ENCODE measurements around the gene SIGLEC1.

Gene SIGLEC1

DNA sequence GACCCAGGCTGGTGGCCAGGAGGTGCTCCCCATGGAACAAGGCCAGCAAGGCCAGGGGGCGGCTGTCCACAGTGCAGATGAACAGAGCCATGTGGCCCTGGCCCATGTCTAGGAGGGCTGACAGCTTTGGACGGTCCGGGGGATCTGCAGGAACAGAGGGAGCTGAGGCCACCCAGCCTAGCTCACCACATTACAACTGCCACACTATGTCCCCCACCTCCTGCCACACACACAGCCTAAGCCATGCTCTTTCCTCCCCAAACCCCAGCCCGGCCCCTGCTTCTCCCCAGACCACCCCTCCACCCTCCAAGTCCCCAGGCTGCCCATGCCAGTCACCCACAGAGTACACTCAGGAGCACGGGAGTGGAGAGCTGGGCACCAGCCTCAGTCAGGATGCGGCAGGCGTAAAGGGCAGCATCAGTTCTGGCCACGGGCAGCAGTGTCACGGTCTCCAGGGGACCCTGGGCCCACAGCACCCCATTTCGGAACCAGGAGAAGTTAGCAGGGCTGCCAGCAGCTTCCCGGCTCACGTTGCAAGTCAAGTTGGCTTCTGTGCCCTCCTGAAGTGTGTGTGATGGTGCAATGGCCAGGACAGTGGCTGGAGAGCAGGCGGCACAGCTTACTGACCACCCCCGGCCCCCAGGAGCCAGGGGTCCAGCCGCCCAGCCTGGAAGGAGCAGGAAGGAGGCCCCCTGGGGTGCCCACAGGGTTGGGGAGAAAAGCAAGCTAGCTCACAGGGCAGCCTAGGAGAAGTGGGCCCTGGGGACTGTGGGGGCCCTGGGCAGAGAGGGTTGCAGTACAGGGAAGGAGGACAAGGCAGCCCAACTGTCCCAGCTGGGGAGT is 15.4 kb downstream of the SIGLEC1 start:
- Histone ChIP-seq H3K4me2 (no peak overlapping the region), H3K27ac (no peak overlapping the region), H3K9me3 (replicated peaks in 1 of 11) (peaks cover 0 to 16% (median 3%) of the 10 kb centered on the region in 11 experiments; a peak in 6 of 22 replicates), H3K36me3 (peaks cover 0 to 100% (median 0%) of the 10 kb centered on the region in 11 experiments; a peak in 4 of 22 replicates), H3K9ac (no peak overlapping the region), H3K4me3 (no peak overlapping the region), H3K27me3 (no peaks in the 10 kb centered on the region), H3K4me1 (no peaks in the 10 kb centered on the region), H4K20me1 (peaks cover 0 to 97% (median 0%) of the 10 kb centered on the region in 11 experiments; a peak in 8 of 22 replicates)
- no peak for TF ChIP-seq Cebpa-rat (IDR thresholded peaks at IDR 0.05)

DNA sequence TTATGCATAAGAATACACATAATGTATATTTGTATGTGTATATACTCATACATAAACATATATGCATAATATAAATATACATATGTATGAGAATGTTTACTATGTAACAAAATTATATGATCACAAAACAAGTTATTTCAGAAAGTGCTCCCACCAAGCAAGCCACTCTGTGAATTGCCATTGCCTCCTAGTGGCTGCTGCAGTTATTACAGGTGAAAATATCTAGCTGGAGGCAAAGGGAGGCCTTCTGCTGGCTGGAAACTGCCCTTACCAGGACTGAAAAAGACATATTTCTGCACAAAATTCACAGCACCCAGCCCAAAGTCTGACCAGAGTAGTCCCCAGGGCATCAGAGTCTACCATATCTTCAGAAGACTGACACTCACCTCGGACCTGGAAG is 16.2 kb downstream of the SIGLEC1 start:
- H3K27me3 ChIP-seq = no peaks in the 10 kb centered on the region
- no peak for TF ChIP-seq Cebpa-rat (IDR thresholded peaks at IDR 0.05)
- H3K9me3 ChIP-seq (replicated peaks in 1 of 11) = peaks cover 0 to 16% (median 3%) of the 10 kb centered on the region in 11 experiments; a peak in 6 of 22 replicates
- H3K4me3 ChIP-seq = no peak overlapping the region
- no peaks in the 10 kb centered on the region for H3K4me1 ChIP-seq
- H3K9ac ChIP-seq = no peak overlapping the region
- H3K27ac ChIP-seq = no peak overlapping the region
- no peak overlapping the region for H3K4me2 ChIP-seq
- peaks cover 0 to 100% (median 0%) of the 10 kb centered on the region in 11 experiments; a peak in 5 of 22 replicates for H3K36me3 ChIP-seq
- H4K20me1 ChIP-seq = peaks cover 0 to 97% (median 0%) of the 10 kb centered on the region in 11 experiments; a peak in 8 of 22 replicates

DNA sequence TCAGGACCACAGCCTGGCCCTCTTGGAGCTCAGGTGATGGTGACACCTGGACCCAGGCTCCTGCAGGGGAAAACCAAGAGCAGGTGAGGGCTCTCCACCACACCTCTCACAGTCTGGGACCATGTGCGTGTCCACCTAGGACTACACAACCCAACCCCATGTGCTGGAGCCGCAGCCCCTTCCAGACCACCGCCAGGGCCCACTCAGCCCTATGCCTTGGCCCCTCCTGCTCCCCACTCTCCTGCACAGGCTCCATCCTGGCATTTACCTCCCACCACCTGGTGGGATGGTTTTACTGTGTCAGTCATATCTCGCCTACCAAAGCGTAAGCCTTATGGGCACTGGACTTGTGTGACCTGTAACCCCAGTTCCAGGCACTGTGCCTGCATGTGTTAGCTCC is 17.5 kb downstream of the SIGLEC1 start:
- H3K4me1 ChIP-seq = no peaks in the 10 kb centered on the region

GRCh38 chr20:3693376-3693775 is 19.0 kb downstream of the SIGLEC1 start:
- no peak overlapping the region for H3K4me2 ChIP-seq
- H3K4me3 ChIP-seq = no peak overlapping the region
- H3K4me1 ChIP-seq = 0 out of 20 replicates have a peak, but pooled peaks cover 0 to under 1% (median 0%) of the 10 kb centered on the region in 10 experiments
- H4K20me1 ChIP-seq = peaks cover 0 to 99% (median 0%) of the 10 kb centered on the region in 11 experiments; a peak in 8 of 22 replicates
- no peak for TF ChIP-seq Cebpa-rat (IDR thresholded peaks at IDR 0.05)
- peaks cover 0 to 16% (median 3%) of the 10 kb centered on the region in 11 experiments; a peak in 6 of 22 replicates for H3K9me3 ChIP-seq (replicated peaks in 1 of 11)
- H3K27me3 ChIP-seq = no peaks in the 10 kb centered on the region
- H3K36me3 ChIP-seq = peaks cover 0 to 100% (median 0%) of the 10 kb centered on the region in 11 experiments; a peak in 5 of 22 replicates
- H3K9ac ChIP-seq = no peak overlapping the region; a peak in 1 of 22 replicates
- no peak overlapping the region for H3K27ac ChIP-seq

More for the DNA sequence above, 17.5 kb downstream of the SIGLEC1 start:
- Histone ChIP-seq H3K4me2 (no peak overlapping the region), H3K27ac (no peak overlapping the region), H3K36me3 (peaks cover 0 to 100% (median 0%) of the 10 kb centered on the region in 11 experiments; a peak in 5 of 22 replicates), H3K9ac (no peak overlapping the region), H4K20me1 (peaks cover 0 to 99% (median 0%) of the 10 kb centered on the region in 11 experiments; a peak in 8 of 22 replicates), H3K27me3 (no peaks in the 10 kb centered on the region), H3K4me3 (no peak overlapping the region), H3K9me3 (replicated peaks in 1 of 11) (peaks cover 0 to 16% (median 3%) of the 10 kb centered on the region in 11 experiments; a peak in 6 of 22 replicates)
- no peak for TF ChIP-seq Cebpa-rat (IDR thresholded peaks at IDR 0.05)

- Histone ChIP-seq H3K36me3 (peaks cover 0 to 100% (median 0%) of the 10 kb centered on the region in 11 experiments; a peak in 5 of 22 replicates), H3K9ac (no peak overlapping the region), H3K9me3 (replicated peaks in 1 of 11) (peaks cover 0 to 16% (median 3%) of the 10 kb centered on the region in 11 experiments; a peak in 6 of 22 replicates), H4K20me1 (peaks cover 0 to 99% (median 0%) of the 10 kb centered on the region in 11 experiments; a peak in 8 of 22 replicates), H3K27ac (no peak overlapping the region), H3K4me1 (0 out of 20 replicates have a peak, but pooled peaks cover 0 to 6% (median 0%) of the 10 kb centered on the region in 10 experiments), H3K27me3 (no peaks in the 10 kb centered on the region), H3K4me3 (no peak overlapping the region), H3K4me2 (no peak overlapping the region)
- TF ChIP-seq Cebpa-rat (IDR thresholded peaks at IDR 0.05) = no peak
Measured at GRCh38 chr20:3692706-3693294, 19.6 kb downstream of the SIGLEC1 start.

GRCh38 chr20:3691897-3692296 is 20.5 kb downstream of the SIGLEC1 start:
- H4K20me1 ChIP-seq = peaks cover 0 to 99% (median 0%) of the 10 kb centered on the region in 11 experiments; a peak in 8 of 22 replicates
- peaks cover 0 to 7% (median 3%) of the 10 kb centered on the region in 11 experiments; a peak in 6 of 22 replicates for H3K9me3 ChIP-seq (replicated peaks in 1 of 11)
- no peak for TF ChIP-seq Cebpa-rat (IDR thresholded peaks at IDR 0.05)
- H3K36me3 ChIP-seq = peaks cover 0 to 95% (median 0%) of the 10 kb centered on the region in 11 experiments; a peak in 5 of 22 replicates
- H3K27me3 ChIP-seq = no peaks in the 10 kb centered on the region
- no peak overlapping the region for H3K4me2 ChIP-seq
- H3K9ac ChIP-seq = no peak overlapping the region
- peaks cover 0 to 13% (median 3%) of the 10 kb centered on the region in 10 experiments; a peak in 10 of 20 replicates for H3K4me1 ChIP-seq
- H3K4me3 ChIP-seq = no peak overlapping the region
- H3K27ac ChIP-seq = no peak overlapping the region

- Histone ChIP-seq H3K4me2 (no peak overlapping the region), H3K9me3 (replicated peaks in 1 of 11) (peaks cover 0 to 3% (median under 1%) of the 10 kb centered on the region in 11 experiments; a peak in 6 of 22 replicates), H4K20me1 (peaks cover 0 to 98% (median 0%) of the 10 kb centered on the region in 11 experiments; a peak in 8 of 22 replicates), H3K4me3 (no peak overlapping the region), H3K27ac (no peak overlapping the region), H3K36me3 (peaks cover 0 to 89% (median 0%) of the 10 kb centered on the region in 11 experiments; a peak in 5 of 22 replicates), H3K4me1 (peaks cover 0 to 18% (median 9%) of the 10 kb centered on the region in 10 experiments; a peak in 10 of 20 replicates), H3K27me3 (no peaks in the 10 kb centered on the region), H3K9ac (no peak overlapping the region)
- TF ChIP-seq Cebpa-rat (IDR thresholded peaks at IDR 0.05) = no peak
Measured at GRCh38 chr20:3691306-3691705, 21.1 kb downstream of the SIGLEC1 start.

- Histone ChIP-seq H3K27me3 (0 out of 22 replicates have a peak, but pooled peaks cover 0 to 1% (median 0%) of the 10 kb centered on the region in 11 experiments), H3K27ac (no peak overlapping the region), H3K4me3 (no peak overlapping the region), H3K36me3 (peaks cover 0 to 82% (median 0%) of the 10 kb centered on the region in 11 experiments; a peak in 5 of 22 replicates), H3K9me3 (replicated peaks in 1 of 11) (no peaks in the 10 kb centered on the region), H3K4me1 (peaks cover 0 to 18% (median 9%) of the 10 kb centered on the region in 10 experiments; a peak in 10 of 20 replicates), H3K4me2 (no peak overlapping the region), H4K20me1 (peaks cover 0 to 92% (median 0%) of the 10 kb centered on the region in 11 experiments; a peak in 8 of 22 replicates), H3K9ac (no peak overlapping the region)
- TF ChIP-seq Cebpa-rat (IDR thresholded peaks at IDR 0.05) = no peak
Measured at GRCh38 chr20:3690413-3690812, 22.0 kb downstream of the SIGLEC1 start.
